Hepatocyte (in vitro differentiated cells): ENCODE measurements around the gene PHF2. TPM values are rescaled to one million over a fixed set of nuclear protein-coding genes. Genes with fewer than 3 reads are reported as not detected.

ENCODE experiments used
- DNase-seq: peaks from one replicate; pipeline ENCODE4 v3.0.0-alpha.2; 2016; ENCODE audit warnings: low spot score
- H2AFZ ChIP-seq: fragments of 200-600 bp; sonication (generic); 2 replicates; pipeline ENCODE4 v1.6.0; 2016; ENCODE audit warnings: antibody characterized with exemption, mild to moderate bottlenecking
- H3K27ac ChIP-seq: fragments of 200-600 bp; sonication (generic); 2 replicates; pipeline ENCODE4 v1.5.1; 2016; ENCODE audit warnings: mild to moderate bottlenecking
- H3K27me3 ChIP-seq: fragments of 200-600 bp; sonication (generic); 2 replicates; pipeline ENCODE4 v1.6.1; 2016
- H3K36me3 ChIP-seq: fragments of 200-600 bp; sonication (generic); replicated peaks from 2 replicates; pipeline ENCODE4 v1.5.1; 2016; ENCODE audit warnings: low read depth; ENCODE audit not compliant: insufficient read depth
- H3K4me1 ChIP-seq: fragments of 200-600 bp; sonication (generic); 2 replicates; pipeline ENCODE4 v1.5.1; 2016; ENCODE audit warnings: mild to moderate bottlenecking, moderate library complexity; ENCODE audit not compliant: insufficient read depth
- H3K4me2 ChIP-seq: fragments of 200-600 bp; sonication (generic); 2 replicates; pipeline ENCODE4 v1.6.0; 2016
- H3K4me3 ChIP-seq: fragments of 200-600 bp; sonication (generic); 2 replicates; pipeline ENCODE4 v1.5.1; 2016; ENCODE audit warnings: mild to moderate bottlenecking
- H3K79me2 ChIP-seq: fragments of 200-600 bp; sonication (generic); 2 replicates; pipeline ENCODE4 v1.6.0; 2017; ENCODE audit warnings: mild to moderate bottlenecking
- H3K9me2 ChIP-seq: fragments of 200-600 bp; sonication (generic); replicated peaks from 2 replicates; pipeline ENCODE4 v1.6.0; 2017; ENCODE audit warnings: mild to moderate bottlenecking; ENCODE audit not compliant: insufficient read depth
- H3K9me3 ChIP-seq: fragments of 200-600 bp; sonication (generic); 2 replicates; pipeline ENCODE4 v1.5.1; 2016; ENCODE audit warnings: low read depth, mild to moderate bottlenecking
- H4K20me1 ChIP-seq: fragments of 200-600 bp; sonication (generic); 2 replicates; pipeline ENCODE4 v1.6.0; 2016; ENCODE audit warnings: mild to moderate bottlenecking; ENCODE audit not compliant: insufficient read depth, poor library complexity, severe bottlenecking
- CTCF ChIP-seq: fragments of 200-600 bp; sonication (generic); IDR thresholded peaks from 2 replicates; pipeline ENCODE4 v1.5.1; 2016; ENCODE audit warnings: antibody characterized with exemption, mild to moderate bottlenecking; ENCODE audit not compliant: poor library complexity
- EZH2 ChIP-seq: fragments of 200-600 bp; sonication (generic); IDR thresholded peaks from 2 replicates; pipeline ENCODE4 v1.6.1; 2016; ENCODE audit warnings: antibody characterized with exemption, mild to moderate bottlenecking, borderline replicate concordance
- EZH2phosphoT487 ChIP-seq: fragments of 200-600 bp; sonication (generic); IDR thresholded peaks from one replicate; pipeline ENCODE4 v1.6.1; 2018; ENCODE audit warnings: antibody characterized with exemption, mild to moderate bottlenecking, low read depth, moderate library complexity; ENCODE audit not compliant: unreplicated experiment, severe bottlenecking
- WGBS: methylation state at CpG from one replicate; pipeline ENCODE4 v1.1.6; 2016; ENCODE audit warnings: low lambda C conversion rate; ENCODE audit errors: missing lambda C conversion rate; 5-methylcytosine and 5-hydroxymethylcytosine counted together
- polyA plus RNA-seq: library from polyadenylated mRNA; unstranded; fragments of >200 nt; fragmentation: Nextera tagmentation; extraction: Ambion mirVana; gene quantifications from 2 replicates; pipeline ENCODE4 v1.2.1, GENCODE V29; 2016
- total RNA-seq: library from RNA; depleted of rRNA; stranded (reverse); fragments of >200 nt; gene quantifications from 2 replicates; pipeline ENCODE4 v1.2.3, GENCODE V29; 2014

PHF2 gene
- total and polyA plus RNA-seq, 2 experiments from 2014 or later: 10.5 to 19.8 TPM

GRCh38 chr9:93592643-93593021 lies 16.2 kb downstream of the PHF2 start:
- Histone ChIP-seq H3K9me2 (no peaks in the 10 kb centered on the region), H4K20me1 (peaks cover 67% of the 10 kb centered on the region), H3K4me1 (peaks cover 32% of the 10 kb centered on the region), H3K79me2 (peaks cover 96% of the 10 kb centered on the region), H3K27me3 (no peaks in the 10 kb centered on the region), H3K4me3 (no peak overlapping the region), H3K9me3 (no peaks in the 10 kb centered on the region), H3K27ac (no peak overlapping the region), H2AFZ (no peak overlapping the region), H3K36me3 (no peaks in the 10 kb centered on the region), H3K4me2 (no peak overlapping the region)
- WGBS: 61% methylated on average over 2 of the region's 2 CpGs
- peak; percentile 16 for TF ChIP-seq CTCF
- no peak for TF ChIP-seq EZH2phosphoT487
- DNase-seq: no peak

- Histone ChIP-seq H3K27me3 (no peaks in the 10 kb centered on the region), H3K4me3 (no peak overlapping the region), H3K9me3 (no peaks in the 10 kb centered on the region), H3K36me3 (no peaks in the 10 kb centered on the region), H3K27ac (peak overlapping the region; percentile 71), H3K79me2 (peaks cover 96% of the 10 kb centered on the region), H3K4me2 (no peak overlapping the region), H3K4me1 (peaks cover 35% of the 10 kb centered on the region), H4K20me1 (peaks cover 67% of the 10 kb centered on the region), H2AFZ (no peak overlapping the region), H3K9me2 (no peaks in the 10 kb centered on the region)
- TF ChIP-seq CTCF: no peak
- no peak for TF ChIP-seq EZH2phosphoT487
- no peak for TF ChIP-seq EZH2
- WGBS: 85% methylated on average over 2 of the region's 2 CpGs
- DNase-seq: no peak
Observed at GRCh38 chr9:93593144-93593658, 16.8 kb downstream of the PHF2 start.

- Histone ChIP-seq H3K4me1 (peaks cover 38% of the 10 kb centered on the region), H3K27ac (peak overlapping the region; percentile 71)
- 73% methylated on average over 9 of the region's 9 CpGs for WGBS
Observed at GRCh38 chr9:93594041-93594756, 17.8 kb downstream of the PHF2 start.

More at GRCh38 chr9:93594041-93594756, 17.8 kb downstream of the PHF2 start:
- Histone ChIP-seq H3K27me3 (no peaks in the 10 kb centered on the region), H2AFZ (no peak overlapping the region), H3K4me3 (no peak overlapping the region), H3K79me2 (peaks cover 95% of the 10 kb centered on the region), H3K36me3 (no peaks in the 10 kb centered on the region), H3K9me2 (no peaks in the 10 kb centered on the region), H3K4me2 (no peak overlapping the region), H3K9me3 (no peaks in the 10 kb centered on the region), H4K20me1 (peaks cover 66% of the 10 kb centered on the region)
- peak; percentile 60 for DNase-seq
- TF ChIP-seq CTCF: no peak
- TF ChIP-seq EZH2: no peak
- TF ChIP-seq EZH2phosphoT487: no peak
